Neural cell (in vitro differentiated cells): ENCODE results near the gene WASF3.

ENCODE experiments used
- CTCF ChIP-seq: fragments of 450-650 bp; IDR thresholded peaks from 2 replicates; pipeline ENCODE4 v1.5.1; 2014; ENCODE audit warnings: antibody characterized with exemption, mild to moderate bottlenecking, moderate library complexity; ENCODE audit not compliant: poor library complexity, severe bottlenecking
- EZH2 ChIP-seq: fragments of 200-600, 300-800 bp; shearing (Covaris generic), sonication (generic); IDR thresholded peaks from 2 replicates; pipeline ENCODE4 v1.6.1; 2014; ENCODE audit warnings: antibody characterized with exemption, low read length, borderline replicate concordance, mild to moderate bottlenecking; ENCODE audit not compliant: insufficient read depth, poor library complexity, severe bottlenecking
- MXI1 ChIP-seq: fragments of 450-650 bp; conservative IDR thresholded peaks from 2 replicates; pipeline ENCODE4 v1.6.1; 2014; ENCODE audit warnings: antibody characterized with exemption, mild to moderate bottlenecking; ENCODE audit not compliant: poor library complexity, severe bottlenecking
- POLR2AphosphoS5 ChIP-seq: IDR thresholded peaks from 2 replicates; pipeline ENCODE4 v1.6.1; 2012
- RAD21 ChIP-seq: fragments of 450-650 bp; conservative IDR thresholded peaks from 2 replicates; pipeline ENCODE4 v1.6.1; 2014; ENCODE audit warnings: antibody characterized with exemption, mild to moderate bottlenecking, moderate library complexity
- TAF1 ChIP-seq: IDR thresholded peaks from 2 replicates; pipeline ENCODE4 v1.6.1; 2012; ENCODE audit warnings: low read depth

GRCh38 chr13:26711211-26711610, 153.7 kb downstream of the WASF3 start:
- TF ChIP-seq CTCF (no peak), EZH2 (no peak), POLR2AphosphoS5 (no peak), TAF1 (no peak), MXI1 (no peak), RAD21 (no peak)
